ENCODE measurements around the gene GAPVD1. TPM values are rescaled to one million over a fixed set of nuclear protein-coding genes. Genes with fewer than 3 reads are reported as not detected.
"Not testable (repeated sequence)": the region's sequence is repeated elsewhere in the genome, so short reads cannot be mapped to it uniquely, and the experiment has no call there.

The GAPVD1 gene, protein sequence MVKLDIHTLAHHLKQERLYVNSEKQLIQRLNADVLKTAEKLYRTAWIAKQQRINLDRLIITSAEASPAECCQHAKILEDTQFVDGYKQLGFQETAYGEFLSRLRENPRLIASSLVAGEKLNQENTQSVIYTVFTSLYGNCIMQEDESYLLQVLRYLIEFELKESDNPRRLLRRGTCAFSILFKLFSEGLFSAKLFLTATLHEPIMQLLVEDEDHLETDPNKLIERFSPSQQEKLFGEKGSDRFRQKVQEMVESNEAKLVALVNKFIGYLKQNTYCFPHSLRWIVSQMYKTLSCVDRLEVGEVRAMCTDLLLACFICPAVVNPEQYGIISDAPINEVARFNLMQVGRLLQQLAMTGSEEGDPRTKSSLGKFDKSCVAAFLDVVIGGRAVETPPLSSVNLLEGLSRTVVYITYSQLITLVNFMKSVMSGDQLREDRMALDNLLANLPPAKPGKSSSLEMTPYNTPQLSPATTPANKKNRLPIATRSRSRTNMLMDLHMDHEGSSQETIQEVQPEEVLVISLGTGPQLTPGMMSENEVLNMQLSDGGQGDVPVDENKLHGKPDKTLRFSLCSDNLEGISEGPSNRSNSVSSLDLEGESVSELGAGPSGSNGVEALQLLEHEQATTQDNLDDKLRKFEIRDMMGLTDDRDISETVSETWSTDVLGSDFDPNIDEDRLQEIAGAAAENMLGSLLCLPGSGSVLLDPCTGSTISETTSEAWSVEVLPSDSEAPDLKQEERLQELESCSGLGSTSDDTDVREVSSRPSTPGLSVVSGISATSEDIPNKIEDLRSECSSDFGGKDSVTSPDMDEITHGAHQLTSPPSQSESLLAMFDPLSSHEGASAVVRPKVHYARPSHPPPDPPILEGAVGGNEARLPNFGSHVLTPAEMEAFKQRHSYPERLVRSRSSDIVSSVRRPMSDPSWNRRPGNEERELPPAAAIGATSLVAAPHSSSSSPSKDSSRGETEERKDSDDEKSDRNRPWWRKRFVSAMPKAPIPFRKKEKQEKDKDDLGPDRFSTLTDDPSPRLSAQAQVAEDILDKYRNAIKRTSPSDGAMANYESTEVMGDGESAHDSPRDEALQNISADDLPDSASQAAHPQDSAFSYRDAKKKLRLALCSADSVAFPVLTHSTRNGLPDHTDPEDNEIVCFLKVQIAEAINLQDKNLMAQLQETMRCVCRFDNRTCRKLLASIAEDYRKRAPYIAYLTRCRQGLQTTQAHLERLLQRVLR (N-terminal part only)
- 10 to 100 TPM; 66.1 to 83.2 (median 68.8) TPM for total RNA-seq
- total RNA-seq (2013), result 88.2 TPM

DNA sequence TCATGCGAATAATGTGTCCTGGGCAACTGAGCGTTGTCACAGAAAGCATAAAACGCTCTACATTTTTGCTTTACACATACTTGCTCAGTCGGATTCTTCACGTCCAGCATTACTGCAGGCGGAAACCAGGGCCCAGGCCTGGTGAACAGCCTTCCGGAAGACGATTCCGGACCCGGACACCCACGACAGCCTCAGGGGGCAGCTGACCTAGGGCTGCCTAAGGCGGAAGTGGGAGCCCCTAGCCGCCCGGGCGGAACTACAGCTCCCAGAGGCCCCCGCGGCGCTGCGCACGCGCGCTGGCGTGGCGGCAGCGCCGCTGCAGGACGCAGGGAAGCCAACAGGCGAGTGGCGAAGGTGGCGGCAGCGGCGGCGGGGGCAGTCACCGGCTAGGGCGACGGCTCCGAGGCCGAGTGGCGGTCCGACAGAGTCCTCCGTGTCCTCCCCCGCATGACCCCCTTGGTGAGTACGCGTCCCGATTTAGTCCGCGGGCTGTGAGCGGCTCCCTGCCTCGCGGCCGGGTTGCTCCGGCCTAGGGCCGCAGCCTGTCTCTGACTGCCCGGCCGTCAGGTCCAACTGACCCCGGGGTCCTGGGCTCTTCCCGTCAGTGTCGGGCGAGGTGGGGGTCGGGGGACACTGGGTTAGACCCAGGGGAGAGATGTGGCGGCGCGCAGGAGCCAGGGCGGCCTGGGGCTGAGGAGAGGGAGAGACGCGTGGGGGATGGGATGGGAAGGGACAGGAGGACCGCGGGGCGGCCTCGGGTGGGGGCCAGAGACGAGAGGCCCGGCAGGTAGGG lies at the start of gene GAPVD1:
Gene GAPVD1, plus strand, starts transcription at position 326 of the 793 bp plus-strand sequence. CDS start 37,096 bp downstream, outside the sequence.
- H3K27me3 ChIP-seq (ENCODE audit: control insufficient read depth, insufficient read depth, low read length), result no peaks in the 10 kb centered on the region
- H3K9me3 Mint-ChIP-seq, result no peaks in the 10 kb centered on the region
- H3K27ac ChIP-seq (ENCODE audit: low read length), result peak within 1 kb of the TSS; percentile 95
- peak; percentile 96 to 99 (median 98) for ATAC-seq
- H3K4me1 ChIP-seq (ENCODE audit: control insufficient read depth, insufficient read depth, low read length), result peaks cover 14% of the 10 kb centered on the region
- peak within 1 kb of the TSS; percentile 91 for H3K4me3 ChIP-seq (ENCODE audit: low read length)
- H3K36me3 ChIP-seq (ENCODE audit: control insufficient read depth, insufficient read depth, low read length), result no peaks in the 10 kb centered on the region
- TF ChIP-seq, protein P1, sequence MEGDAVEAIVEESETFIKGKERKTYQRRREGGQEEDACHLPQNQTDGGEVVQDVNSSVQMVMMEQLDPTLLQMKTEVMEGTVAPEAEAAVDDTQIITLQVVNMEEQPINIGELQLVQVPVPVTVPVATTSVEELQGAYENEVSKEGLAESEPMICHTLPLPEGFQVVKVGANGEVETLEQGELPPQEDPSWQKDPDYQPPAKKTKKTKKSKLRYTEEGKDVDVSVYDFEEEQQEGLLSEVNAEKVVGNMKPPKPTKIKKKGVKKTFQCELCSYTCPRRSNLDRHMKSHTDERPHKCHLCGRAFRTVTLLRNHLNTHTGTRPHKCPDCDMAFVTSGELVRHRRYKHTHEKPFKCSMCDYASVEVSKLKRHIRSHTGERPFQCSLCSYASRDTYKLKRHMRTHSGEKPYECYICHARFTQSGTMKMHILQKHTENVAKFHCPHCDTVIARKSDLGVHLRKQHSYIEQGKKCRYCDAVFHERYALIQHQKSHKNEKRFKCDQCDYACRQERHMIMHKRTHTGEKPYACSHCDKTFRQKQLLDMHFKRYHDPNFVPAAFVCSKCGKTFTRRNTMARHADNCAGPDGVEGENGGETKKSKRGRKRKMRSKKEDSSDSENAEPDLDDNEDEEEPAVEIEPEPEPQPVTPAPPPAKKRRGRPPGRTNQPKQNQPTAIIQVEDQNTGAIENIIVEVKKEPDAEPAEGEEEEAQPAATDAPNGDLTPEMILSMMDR (IDR thresholded peaks at IDR 0.05), result peak; percentile 23
- H3K27me3 Mint-ChIP-seq (ENCODE audit: low read depth in 2 of 2), result no peaks in the 10 kb centered on the region
- DNase-seq, result peak; percentile 89 to 94
- no peaks in the 10 kb centered on the region for H3K9me3 ChIP-seq (ENCODE audit: control insufficient read depth, insufficient read depth, low read length)
- H3K4me1 Mint-ChIP-seq, result peaks cover 35 to 46% of the 10 kb centered on the region in 2 donors
- WGBS (ENCODE audit: insufficient coverage), result under 1% methylated on average over 72 of the region's 72 CpGs
- peak within 1 kb of the TSS; percentile 100 for H3K4me3 Mint-ChIP-seq
- intact Hi-C loops (cut with micrococcal nuclease), result loop anchor here (1.0 kb wide), 2 partner anchors 20 to 72 kb away; partner anchors contain the start of genes HSPA5 and PPP6C
- H3K36me3 Mint-ChIP-seq, result no peaks in the 10 kb centered on the region
- H3K27ac Mint-ChIP-seq, result peak within 1 kb of the TSS; percentile 90 to 97

DNA sequence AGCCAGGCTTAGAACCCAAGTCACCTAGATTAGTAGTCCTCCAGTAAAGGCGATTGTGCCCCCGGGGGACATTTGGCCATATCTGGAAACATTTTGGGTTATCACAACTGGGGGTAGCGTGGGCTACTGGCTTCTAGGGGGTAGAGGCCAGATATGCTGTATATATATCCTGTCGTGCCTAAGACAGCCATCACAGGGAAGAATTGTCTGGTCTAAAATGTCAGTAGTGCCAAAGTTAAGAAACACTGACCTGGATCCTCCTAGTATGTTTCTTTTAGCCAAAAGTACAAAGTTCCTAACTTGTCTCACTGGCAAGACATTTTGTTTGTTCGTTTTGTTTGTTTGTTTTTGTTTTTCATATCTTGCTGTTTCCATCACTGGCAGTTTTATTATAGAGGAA lies 47.4 kb upstream of the GAPVD1 start:
- Mint-ChIP-seq H3K4me1 (no peaks in the 10 kb centered on the region), H3K27ac (no peak overlapping the region), H3K27me3 (ENCODE audit: low read depth in 2 of 2) (no peaks in the 10 kb centered on the region), H3K36me3 (no peaks in the 10 kb centered on the region), H3K9me3 (no peaks in the 10 kb centered on the region), H3K4me3 (no peak overlapping the region)
- Histone ChIP-seq H3K27ac (ENCODE audit: low read length) (no peak overlapping the region), H3K36me3 (ENCODE audit: control insufficient read depth, insufficient read depth, low read length) (peaks cover 6% of the 10 kb centered on the region), H3K4me1 (ENCODE audit: control insufficient read depth, insufficient read depth, low read length) (no peaks in the 10 kb centered on the region), H3K4me3 (ENCODE audit: low read length) (no peak overlapping the region), H3K27me3 (ENCODE audit: control insufficient read depth, insufficient read depth, low read length) (no peaks in the 10 kb centered on the region), H3K9me3 (ENCODE audit: control insufficient read depth, insufficient read depth, low read length) (no peaks in the 10 kb centered on the region)
- TF ChIP-seq, protein P1 (IDR thresholded peaks at IDR 0.05), result no peak
- ATAC-seq, result no peak
- no peak for DNase-seq
- 96% methylated on average over 5 of the region's 5 CpGs for WGBS (ENCODE audit: insufficient coverage)
- intact Hi-C loops (cut with micrococcal nuclease), result no loop called here

DNA sequence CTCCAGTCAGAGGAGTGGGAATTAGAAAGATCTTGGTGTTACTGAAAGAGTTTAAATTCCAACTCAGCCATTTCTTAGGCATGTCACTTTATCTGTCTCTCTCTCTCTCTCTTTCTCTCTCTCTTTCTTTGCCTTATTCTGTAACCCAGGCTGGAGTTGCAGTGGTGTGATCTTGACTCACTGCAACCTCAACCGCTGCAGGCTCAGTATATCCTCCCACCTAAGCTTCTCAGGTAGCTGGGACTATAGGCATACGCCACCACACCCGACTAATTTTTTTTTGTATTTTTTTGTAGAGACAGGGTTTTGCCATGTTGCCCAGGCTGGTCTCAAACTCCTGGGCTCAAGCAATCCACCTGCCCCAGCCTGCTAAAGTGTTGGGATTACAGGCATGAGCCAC lies 43.0 kb upstream of the GAPVD1 start:
- DNase-seq (no peak), ATAC-seq (no peak)
- no peak overlapping the region for H3K27ac ChIP-seq (ENCODE audit: low read length)
- WGBS (ENCODE audit: insufficient coverage), result 96% methylated on average over 3 of the region's 3 CpGs
- no peaks in the 10 kb centered on the region for H3K36me3 Mint-ChIP-seq
- H3K36me3 ChIP-seq (ENCODE audit: control insufficient read depth, insufficient read depth, low read length), result no peaks in the 10 kb centered on the region
- TF ChIP-seq, protein P1 (IDR thresholded peaks at IDR 0.05), result no peak
- no peaks in the 10 kb centered on the region for H3K4me1 ChIP-seq (ENCODE audit: control insufficient read depth, insufficient read depth, low read length)
- H3K27me3 Mint-ChIP-seq (ENCODE audit: low read depth in 2 of 2), result no peaks in the 10 kb centered on the region
- H3K27me3 ChIP-seq (ENCODE audit: control insufficient read depth, insufficient read depth, low read length), result no peaks in the 10 kb centered on the region
- H3K27ac Mint-ChIP-seq, result no peak overlapping the region
- H3K4me3 ChIP-seq (ENCODE audit: low read length), result no peak overlapping the region
- no peak overlapping the region for H3K4me3 Mint-ChIP-seq
- no peaks in the 10 kb centered on the region for H3K9me3 ChIP-seq (ENCODE audit: control insufficient read depth, insufficient read depth, low read length)
- H3K9me3 Mint-ChIP-seq, result no peaks in the 10 kb centered on the region
- intact Hi-C loops (cut with micrococcal nuclease), result no loop called here
- no peaks in the 10 kb centered on the region for H3K4me1 Mint-ChIP-seq

DNA sequence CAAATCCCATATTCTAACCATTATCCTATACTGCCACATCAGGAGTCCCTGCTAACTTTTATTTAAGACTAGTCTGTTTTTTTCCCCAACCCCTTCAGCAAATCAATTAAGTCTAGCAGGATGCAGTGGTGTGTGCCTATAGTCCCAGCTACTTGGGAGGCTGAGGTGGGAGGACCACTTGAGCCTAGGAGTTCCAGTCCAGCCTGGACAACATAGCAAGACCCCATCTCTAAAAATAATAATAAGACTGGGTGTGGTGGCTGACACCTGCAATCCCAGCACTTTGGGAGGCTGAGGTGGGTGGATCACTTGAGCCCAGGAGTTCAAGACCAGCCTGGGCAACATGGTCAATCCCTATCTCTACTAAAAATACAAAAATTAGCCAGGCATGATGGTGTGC lies 36.8 kb upstream of the GAPVD1 start:
- H3K4me3 ChIP-seq (ENCODE audit: low read length); H3K27me3 ChIP-seq (ENCODE audit: control insufficient read depth, insufficient read depth, low read length); H3K27me3 Mint-ChIP-seq (ENCODE audit: low read depth in 2 of 2); intact Hi-C loops (cut with micrococcal nuclease); DNase-seq; H3K27ac ChIP-seq (ENCODE audit: low read length); H3K36me3 Mint-ChIP-seq; H3K4me1 Mint-ChIP-seq; H3K4me1 ChIP-seq (ENCODE audit: control insufficient read depth, insufficient read depth, low read length); H3K9me3 Mint-ChIP-seq; H3K27ac Mint-ChIP-seq; H3K9me3 ChIP-seq (ENCODE audit: control insufficient read depth, insufficient read depth, low read length); H3K36me3 ChIP-seq (ENCODE audit: control insufficient read depth, insufficient read depth, low read length); H3K4me3 Mint-ChIP-seq; ATAC-seq: not testable (repeated sequence)
